IMR-90 (cell line): Measurements from ENCODE around the gene CDA.

ENCODE experiments used
- CEBPB ChIP-seq: IDR thresholded peaks from 2 replicates; pipeline ENCODE4 v1.6.1; 2012; ENCODE audit warnings: low read depth, low read length, improper control_type of control experiment
- CHD1 ChIP-seq: IDR thresholded peaks from 2 replicates; pipeline ENCODE4 v1.6.1; 2012; ENCODE audit warnings: low read depth, low read length, improper control_type of control experiment
- MAFK ChIP-seq: IDR thresholded peaks from 2 replicates; pipeline ENCODE4 v1.6.1; 2012; ENCODE audit warnings: low read depth, low read length, improper control_type of control experiment
- POLR2A ChIP-seq: IDR thresholded peaks from 2 replicates; pipeline ENCODE4 v1.6.1; 2012; ENCODE audit warnings: mild to moderate bottlenecking, low read depth, low read length
- RAD21 ChIP-seq: IDR thresholded peaks from 2 replicates; pipeline ENCODE4 v1.6.1; 2012; ENCODE audit warnings: low read length, improper control_type of control experiment
- RCOR1 ChIP-seq: IDR thresholded peaks from 2 replicates; pipeline ENCODE4 v1.6.1; 2012; ENCODE audit warnings: mild to moderate bottlenecking, low read length, improper control_type of control experiment; ENCODE audit not compliant: insufficient replicate concordance
- TF ChIP-seq, protein P1 (sequence below): fragments of 150-350 bp; IDR thresholded peaks from 2 replicates; pipeline ENCODE4 v1.6.1; 2017; ENCODE audit warnings: mild to moderate bottlenecking, antibody characterized with exemption, low read length, low read depth
- TF ChIP-seq, protein P2 (sequence below): conservative IDR thresholded peaks from 2 replicates; pipeline ENCODE4 v1.5.1; 2012; ENCODE audit warnings: mild to moderate bottlenecking, low read depth, low read length, improper control_type of control experiment

DNA sequence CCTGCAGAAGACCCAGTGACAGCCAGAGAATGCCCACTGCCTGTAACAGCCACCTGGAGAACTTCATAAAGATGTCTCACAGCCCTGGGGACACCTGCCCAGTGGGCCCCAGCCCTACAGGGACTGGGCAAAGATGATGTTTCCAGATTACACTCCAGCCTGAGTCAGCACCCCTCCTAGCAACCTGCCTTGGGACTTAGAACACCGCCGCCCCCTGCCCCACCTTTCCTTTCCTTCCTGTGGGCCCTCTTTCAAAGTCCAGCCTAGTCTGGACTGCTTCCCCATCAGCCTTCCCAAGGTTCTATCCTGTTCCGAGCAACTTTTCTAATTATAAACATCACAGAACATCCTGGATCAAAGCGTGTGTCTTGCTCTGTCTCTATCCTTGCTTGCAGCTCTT is 29.7 kb downstream of the CDA start:
- TF ChIP-seq POLR2A (no peak), CEBPB (no peak), CHD1 (no peak), RAD21 (no peak), MAFK (no peak), RCOR1 (no peak)
- TF ChIP-seq, protein P1, sequence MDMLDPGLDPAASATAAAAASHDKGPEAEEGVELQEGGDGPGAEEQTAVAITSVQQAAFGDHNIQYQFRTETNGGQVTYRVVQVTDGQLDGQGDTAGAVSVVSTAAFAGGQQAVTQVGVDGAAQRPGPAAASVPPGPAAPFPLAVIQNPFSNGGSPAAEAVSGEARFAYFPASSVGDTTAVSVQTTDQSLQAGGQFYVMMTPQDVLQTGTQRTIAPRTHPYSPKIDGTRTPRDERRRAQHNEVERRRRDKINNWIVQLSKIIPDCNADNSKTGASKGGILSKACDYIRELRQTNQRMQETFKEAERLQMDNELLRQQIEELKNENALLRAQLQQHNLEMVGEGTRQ, result no peak
- TF ChIP-seq, protein P2, sequence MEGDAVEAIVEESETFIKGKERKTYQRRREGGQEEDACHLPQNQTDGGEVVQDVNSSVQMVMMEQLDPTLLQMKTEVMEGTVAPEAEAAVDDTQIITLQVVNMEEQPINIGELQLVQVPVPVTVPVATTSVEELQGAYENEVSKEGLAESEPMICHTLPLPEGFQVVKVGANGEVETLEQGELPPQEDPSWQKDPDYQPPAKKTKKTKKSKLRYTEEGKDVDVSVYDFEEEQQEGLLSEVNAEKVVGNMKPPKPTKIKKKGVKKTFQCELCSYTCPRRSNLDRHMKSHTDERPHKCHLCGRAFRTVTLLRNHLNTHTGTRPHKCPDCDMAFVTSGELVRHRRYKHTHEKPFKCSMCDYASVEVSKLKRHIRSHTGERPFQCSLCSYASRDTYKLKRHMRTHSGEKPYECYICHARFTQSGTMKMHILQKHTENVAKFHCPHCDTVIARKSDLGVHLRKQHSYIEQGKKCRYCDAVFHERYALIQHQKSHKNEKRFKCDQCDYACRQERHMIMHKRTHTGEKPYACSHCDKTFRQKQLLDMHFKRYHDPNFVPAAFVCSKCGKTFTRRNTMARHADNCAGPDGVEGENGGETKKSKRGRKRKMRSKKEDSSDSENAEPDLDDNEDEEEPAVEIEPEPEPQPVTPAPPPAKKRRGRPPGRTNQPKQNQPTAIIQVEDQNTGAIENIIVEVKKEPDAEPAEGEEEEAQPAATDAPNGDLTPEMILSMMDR, result no peak
